ENCODE measurements around the gene TMA7.
"Not testable (repeated sequence)": the region's sequence is repeated elsewhere in the genome, so short reads cannot be mapped to it uniquely, and the experiment has no call there.

The TMA7 gene

DNA sequence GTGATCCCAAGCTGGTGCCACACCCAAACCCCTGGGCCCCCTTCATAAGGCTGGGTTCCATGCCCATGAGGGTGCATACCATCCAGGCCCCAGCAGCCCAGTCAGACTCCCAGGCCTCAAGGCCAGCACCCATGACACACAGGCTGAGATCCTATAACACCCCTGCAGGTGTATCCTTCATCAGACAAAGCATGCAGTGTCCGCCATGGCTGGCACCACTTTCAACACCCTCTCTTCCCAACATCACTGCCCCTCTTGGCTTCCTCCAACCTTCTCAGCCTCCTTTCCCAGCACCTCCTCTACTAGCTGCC is 3.6 kb upstream of the TMA7 start:
- DNase-seq (ENCODE audit: low spot score): no peak

- DNase-seq (ENCODE audit: low spot score): no peak
Observed at GRCh38 chr3:48436855-48437254, 3.2 kb upstream of the TMA7 start.

DNA sequence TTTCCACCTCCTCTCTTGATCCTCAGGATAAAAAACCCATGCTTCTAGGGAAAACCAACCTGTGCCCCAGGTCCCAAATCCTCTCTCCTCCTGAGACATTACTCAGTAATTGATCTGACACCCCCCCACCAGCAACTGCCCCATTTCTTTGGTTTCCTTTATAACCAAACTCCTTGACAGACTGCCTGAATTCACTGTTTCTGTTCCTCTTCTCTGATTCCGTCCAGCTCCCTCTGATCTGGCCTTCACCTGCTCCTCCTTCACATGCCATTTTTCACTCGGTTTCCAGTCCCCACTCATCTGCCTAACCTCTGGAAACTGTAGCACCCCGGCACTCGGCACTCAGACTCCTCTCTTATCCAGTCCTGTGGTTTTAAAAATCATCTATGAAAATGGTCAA is 2.2 kb upstream of the TMA7 start:
- no peak for DNase-seq (ENCODE audit: low spot score)

GRCh38 chr3:48440590-48440958 is 517 bp downstream of the TMA7 start:
- no peak for DNase-seq (ENCODE audit: low spot score)

- no peak for DNase-seq (ENCODE audit: low spot score)
Observed at GRCh38 chr3:48441940-48442339, 1.9 kb downstream of the TMA7 start.

GRCh38 chr3:48445277-48445882 is 5.3 kb downstream of the TMA7 start:
- DNase-seq (ENCODE audit: low spot score): no peak

- DNase-seq (ENCODE audit: low spot score): no peak
Observed at GRCh38 chr3:48446043-48446424, 6.0 kb downstream of the TMA7 start.

GRCh38 chr3:48446425-48447193 is 6.6 kb downstream of the TMA7 start, which contains the start of gene ATRIP:
ATRIP (plus strand) TSS chr3:48446737; CDS start chr3:48446846, 109 bp downstream.
- DNase-seq (ENCODE audit: low spot score): peak; percentile 92

DNA sequence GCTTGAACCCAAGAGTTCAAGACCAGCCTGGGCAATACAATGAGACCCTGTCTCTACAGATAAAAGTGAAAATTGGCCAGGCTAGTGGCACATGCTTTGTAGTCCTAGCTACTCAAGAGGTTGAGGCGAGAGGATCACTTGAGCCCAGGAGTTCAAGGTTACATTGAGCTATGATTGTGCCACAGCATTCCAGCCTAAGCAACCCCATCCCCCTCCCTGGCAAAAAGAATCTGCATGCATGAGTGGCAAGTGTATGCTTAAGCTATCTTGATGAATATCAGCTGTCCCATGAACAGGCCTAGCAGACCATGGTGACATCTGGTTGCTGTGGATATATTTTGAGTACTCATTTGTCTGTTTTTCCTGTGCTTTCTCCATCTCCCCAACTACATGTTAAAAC is 11.2 kb downstream of the TMA7 start:
- DNase-seq (ENCODE audit: low spot score): no peak

DNA sequence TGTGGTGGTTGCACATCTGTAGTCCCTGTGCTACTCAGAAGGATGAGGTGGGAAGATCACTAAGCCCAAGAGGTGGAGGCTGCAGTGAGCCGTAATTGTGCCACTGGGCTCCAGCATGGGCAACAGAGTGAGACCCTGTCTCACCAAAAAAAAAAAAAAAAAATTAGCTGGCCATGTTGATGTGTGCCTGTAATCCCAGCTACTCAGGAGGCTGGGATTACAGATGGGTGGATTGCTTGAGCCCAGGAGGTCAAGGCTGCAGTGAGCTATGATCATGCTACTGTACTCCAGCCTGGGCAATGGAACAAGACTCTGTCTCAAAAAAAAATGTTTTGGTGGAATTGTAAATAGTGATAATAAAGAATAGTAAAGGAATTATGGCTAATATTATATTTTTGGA is 16.4 kb downstream of the TMA7 start:
- no peak for DNase-seq (ENCODE audit: low spot score)

DNA sequence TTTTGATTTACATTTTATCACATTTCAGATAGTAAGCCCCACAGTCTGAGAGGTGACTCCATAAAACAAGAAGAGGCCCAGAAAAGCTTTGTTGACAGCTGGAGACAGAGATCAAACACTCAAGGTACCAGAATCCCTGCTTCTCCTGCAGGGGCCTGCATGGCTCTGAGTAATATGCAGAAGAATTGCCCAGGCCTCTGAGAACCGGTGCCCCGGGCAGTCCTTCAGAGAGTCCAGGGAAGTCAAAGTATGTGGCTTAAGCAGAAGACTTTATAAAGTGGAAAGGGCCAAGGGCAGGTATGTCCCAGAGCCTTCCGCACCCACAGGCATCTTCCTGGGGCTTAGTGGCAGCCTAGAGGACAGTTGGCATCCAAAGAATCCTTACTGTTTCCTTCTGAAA is 19.3 kb downstream of the TMA7 start:
- DNase-seq (ENCODE audit: low spot score): no peak

DNA sequence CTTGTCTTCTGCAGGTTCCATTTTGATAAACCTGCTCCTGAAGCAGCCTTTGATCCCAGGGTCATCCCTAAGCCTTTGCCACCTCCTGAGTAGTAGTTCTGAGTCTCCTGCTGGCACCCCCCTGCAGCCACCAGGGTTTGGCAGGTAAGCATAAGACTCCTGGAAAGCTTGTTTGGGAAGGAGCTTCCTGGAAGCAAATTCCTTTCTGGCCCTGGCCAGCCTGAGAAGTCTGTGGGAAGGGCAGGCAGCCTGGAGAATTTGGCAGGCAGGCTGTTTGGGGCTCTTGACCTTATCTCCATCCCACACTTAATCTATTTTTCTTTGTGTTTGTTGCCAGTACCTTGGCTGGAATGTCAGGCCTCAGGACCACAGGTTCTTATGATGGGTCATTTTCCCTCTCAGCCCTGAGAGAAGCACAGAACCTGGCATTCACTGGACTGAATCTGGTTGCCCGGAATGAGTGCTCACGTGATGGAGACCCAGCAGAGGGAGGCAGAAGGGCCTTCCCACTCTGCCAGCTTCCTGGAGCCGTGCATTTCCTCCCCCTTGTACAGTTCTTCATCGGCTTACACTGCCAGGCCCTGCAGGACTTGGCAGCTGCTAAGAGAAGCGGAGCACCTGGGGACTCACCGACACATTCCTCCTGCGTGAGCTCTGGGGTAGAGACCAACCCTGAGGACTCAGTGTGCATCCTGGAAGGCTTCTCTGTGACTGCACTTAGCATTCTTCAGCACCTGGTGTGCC is 19.9 kb downstream of the TMA7 start:
- no peak for DNase-seq (ENCODE audit: low spot score)

DNA sequence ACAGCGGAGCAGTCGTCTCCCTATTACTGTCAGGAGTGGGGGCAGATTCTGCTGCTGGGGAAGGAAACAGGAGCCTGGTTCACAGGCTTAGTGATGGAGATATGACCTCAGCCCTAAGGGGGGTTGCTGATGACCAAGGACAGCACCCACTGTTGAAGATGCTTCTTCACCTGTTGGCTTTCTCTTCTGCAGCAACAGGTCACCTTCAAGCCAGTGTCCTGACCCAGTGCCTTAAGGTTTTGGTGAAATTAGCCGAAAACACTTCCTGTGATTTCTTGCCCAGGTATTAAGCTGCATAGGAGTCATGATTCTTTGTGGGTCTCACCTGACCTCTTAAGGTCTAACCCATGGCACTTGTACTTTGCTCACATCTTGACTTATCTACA is 20.5 kb downstream of the TMA7 start:
- no peak for DNase-seq (ENCODE audit: low spot score)

- not testable (repeated sequence) for DNase-seq (ENCODE audit: low spot score)
Observed at GRCh38 chr3:48461767-48462166, 21.7 kb downstream of the TMA7 start.

- no peak for DNase-seq (ENCODE audit: low spot score)
Observed at GRCh38 chr3:48463703-48464102, 23.6 kb downstream of the TMA7 start.

- no peak for DNase-seq (ENCODE audit: low spot score)
Observed at GRCh38 chr3:48464713-48465221, 24.7 kb downstream of the TMA7 start.

DNA sequence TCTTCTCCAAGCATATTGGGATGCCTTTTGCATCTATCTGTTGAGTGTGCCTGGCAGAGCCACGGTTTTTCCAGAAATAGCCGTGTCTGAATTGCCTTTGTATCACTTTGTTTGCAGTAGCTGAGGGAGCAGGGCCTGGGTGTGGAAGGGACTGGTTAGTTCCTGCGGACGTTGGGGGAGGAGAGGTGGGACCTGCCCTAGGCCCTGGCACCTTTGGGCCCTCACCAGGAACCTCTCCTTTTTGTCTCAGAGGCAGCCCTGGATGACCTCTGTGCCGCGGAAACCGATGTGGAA is 25.1 kb downstream of the TMA7 start:
- DNase-seq (ENCODE audit: low spot score): no peak

GRCh38 chr3:48465531-48466378 is 25.7 kb downstream of the TMA7 start:
- peak; percentile 100 for DNase-seq (ENCODE audit: low spot score)

DNA sequence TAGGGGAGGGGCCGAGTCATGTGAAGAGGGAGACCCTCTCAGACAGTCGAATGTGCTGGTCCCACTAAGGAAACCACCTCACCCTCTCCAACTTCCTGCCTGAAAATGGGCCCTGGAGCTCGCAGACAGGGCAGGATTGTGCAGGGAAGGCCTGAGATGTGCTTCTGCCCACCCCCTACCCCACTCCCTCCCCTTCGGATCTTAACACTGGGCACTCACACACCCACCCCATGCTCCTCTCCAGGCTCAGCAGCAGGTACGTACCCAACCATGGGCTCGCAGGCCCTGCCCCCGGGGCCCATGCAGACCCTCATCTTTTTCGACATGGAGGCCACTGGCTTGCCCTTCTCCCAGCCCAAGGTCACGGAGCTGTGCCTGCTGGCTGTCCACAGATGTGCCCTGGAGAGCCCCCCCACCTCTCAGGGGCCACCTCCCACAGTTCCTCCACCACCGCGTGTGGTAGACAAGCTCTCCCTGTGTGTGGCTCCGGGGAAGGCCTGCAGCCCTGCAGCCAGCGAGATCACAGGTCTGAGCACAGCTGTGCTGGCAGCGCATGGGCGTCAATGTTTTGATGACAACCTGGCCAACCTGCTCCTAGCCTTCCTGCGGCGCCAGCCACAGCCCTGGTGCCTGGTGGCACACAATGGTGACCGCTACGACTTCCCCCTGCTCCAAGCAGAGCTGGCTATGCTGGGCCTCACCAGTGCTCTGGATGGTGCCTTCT is 26.5 kb downstream of the TMA7 start:
- DNase-seq (ENCODE audit: low spot score): no peak

DNA sequence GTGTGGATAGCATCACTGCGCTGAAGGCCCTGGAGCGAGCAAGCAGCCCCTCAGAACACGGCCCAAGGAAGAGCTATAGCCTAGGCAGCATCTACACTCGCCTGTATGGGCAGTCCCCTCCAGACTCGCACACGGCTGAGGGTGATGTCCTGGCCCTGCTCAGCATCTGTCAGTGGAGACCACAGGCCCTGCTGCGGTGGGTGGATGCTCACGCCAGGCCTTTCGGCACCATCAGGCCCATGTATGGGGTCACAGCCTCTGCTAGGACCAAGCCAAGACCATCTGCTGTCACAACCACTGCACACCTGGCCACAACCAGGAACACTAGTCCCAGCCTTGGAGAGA is 27.0 kb downstream of the TMA7 start:
- no peak for DNase-seq (ENCODE audit: low spot score)

DNA sequence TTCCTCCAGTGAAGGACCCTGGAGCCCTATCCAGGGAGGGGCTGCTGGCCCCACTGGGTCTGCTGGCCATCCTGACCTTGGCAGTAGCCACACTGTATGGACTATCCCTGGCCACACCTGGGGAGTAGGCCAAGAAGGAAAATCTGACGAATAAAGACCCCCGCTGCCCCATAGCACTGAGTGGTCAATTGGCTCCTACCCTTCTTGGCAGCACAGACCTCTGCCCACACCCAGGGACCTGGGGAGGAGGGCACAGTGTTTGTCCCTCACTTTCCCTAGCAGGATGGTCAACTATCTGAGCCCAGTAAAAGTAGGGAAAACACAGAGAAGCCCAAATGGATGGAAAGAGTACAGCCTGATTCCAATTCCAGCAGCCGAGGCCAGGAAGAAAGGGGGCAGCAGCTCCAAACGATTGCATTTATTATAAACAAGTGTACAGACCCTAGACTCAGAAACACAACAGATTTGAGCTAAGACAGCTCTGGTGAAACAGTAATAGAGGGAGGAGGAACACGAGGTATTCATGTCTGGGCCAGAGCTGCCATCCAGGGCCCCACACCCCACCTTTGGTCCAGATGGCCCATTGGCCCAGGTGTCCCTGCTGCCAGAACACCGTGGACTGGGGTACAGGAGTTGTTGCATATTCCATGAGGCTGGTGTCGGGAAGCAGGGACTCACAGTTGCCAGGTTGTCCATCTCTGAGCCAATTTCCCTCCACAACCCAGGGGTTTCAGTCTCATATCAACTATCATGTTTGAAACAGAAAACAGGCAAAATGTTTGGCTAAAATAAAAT is 27.6 kb downstream of the TMA7 start:
- DNase-seq (ENCODE audit: low spot score): no peak
